ENCODE measurements around the gene NAV2.

Gene NAV2

GRCh38 chr11:20008190-20008870 lies 295.7 kb downstream of the NAV2 start:
- no peak for DNase-seq (ENCODE audit: low read depth)
- no peak for TF ChIP-seq CTCF (IDR thresholded peaks at IDR 0.05; ENCODE audit: low read length, missing control alignments)
- no peak overlapping the region for H3K4me3 ChIP-seq (replicated peaks; ENCODE audit: low read depth, low read length)

- no peak for TF ChIP-seq CTCF (IDR thresholded peaks at IDR 0.05; ENCODE audit: low read length, missing control alignments)
- no peak for DNase-seq (ENCODE audit: low read depth)
- no peak overlapping the region for H3K4me3 ChIP-seq (replicated peaks; ENCODE audit: low read depth, low read length)
Measured at GRCh38 chr11:20008871-20009644, 296.4 kb downstream of the NAV2 start.

GRCh38 chr11:20010156-20010850 lies 297.7 kb downstream of the NAV2 start:
- no peak for DNase-seq (ENCODE audit: low read depth)
- no peak for TF ChIP-seq CTCF (IDR thresholded peaks at IDR 0.05; ENCODE audit: low read length, missing control alignments)
- H3K4me3 ChIP-seq (replicated peaks; ENCODE audit: low read depth, low read length): no peak overlapping the region

GRCh38 chr11:20010851-20011225 lies 298.2 kb downstream of the NAV2 start:
- DNase-seq (ENCODE audit: low read depth): no peak
- no peak overlapping the region for H3K4me3 ChIP-seq (replicated peaks; ENCODE audit: low read depth, low read length)
- no peak for TF ChIP-seq CTCF (IDR thresholded peaks at IDR 0.05; ENCODE audit: low read length, missing control alignments)

- DNase-seq (ENCODE audit: low read depth): no peak
- no peak overlapping the region for H3K4me3 ChIP-seq (replicated peaks; ENCODE audit: low read depth, low read length)
- TF ChIP-seq CTCF (IDR thresholded peaks at IDR 0.05; ENCODE audit: low read length, missing control alignments): no peak
Measured at GRCh38 chr11:20011307-20011951, 298.8 kb downstream of the NAV2 start.

- peak; percentile 50 for DNase-seq (ENCODE audit: low read depth)
- H3K4me3 ChIP-seq (replicated peaks; ENCODE audit: low read depth, low read length): no peak overlapping the region
- TF ChIP-seq CTCF (IDR thresholded peaks at IDR 0.05; ENCODE audit: low read length, missing control alignments): no peak
Measured at GRCh38 chr11:20013346-20014066, 300.9 kb downstream of the NAV2 start.

All from fibroblast of pulmonary artery (primary cell).